Measurements from ENCODE around the gene AP3B2.
A peak's percentile ranks its signal among the peaks of the same experiment; 100 is the strongest.

Gene AP3B2, protein sequence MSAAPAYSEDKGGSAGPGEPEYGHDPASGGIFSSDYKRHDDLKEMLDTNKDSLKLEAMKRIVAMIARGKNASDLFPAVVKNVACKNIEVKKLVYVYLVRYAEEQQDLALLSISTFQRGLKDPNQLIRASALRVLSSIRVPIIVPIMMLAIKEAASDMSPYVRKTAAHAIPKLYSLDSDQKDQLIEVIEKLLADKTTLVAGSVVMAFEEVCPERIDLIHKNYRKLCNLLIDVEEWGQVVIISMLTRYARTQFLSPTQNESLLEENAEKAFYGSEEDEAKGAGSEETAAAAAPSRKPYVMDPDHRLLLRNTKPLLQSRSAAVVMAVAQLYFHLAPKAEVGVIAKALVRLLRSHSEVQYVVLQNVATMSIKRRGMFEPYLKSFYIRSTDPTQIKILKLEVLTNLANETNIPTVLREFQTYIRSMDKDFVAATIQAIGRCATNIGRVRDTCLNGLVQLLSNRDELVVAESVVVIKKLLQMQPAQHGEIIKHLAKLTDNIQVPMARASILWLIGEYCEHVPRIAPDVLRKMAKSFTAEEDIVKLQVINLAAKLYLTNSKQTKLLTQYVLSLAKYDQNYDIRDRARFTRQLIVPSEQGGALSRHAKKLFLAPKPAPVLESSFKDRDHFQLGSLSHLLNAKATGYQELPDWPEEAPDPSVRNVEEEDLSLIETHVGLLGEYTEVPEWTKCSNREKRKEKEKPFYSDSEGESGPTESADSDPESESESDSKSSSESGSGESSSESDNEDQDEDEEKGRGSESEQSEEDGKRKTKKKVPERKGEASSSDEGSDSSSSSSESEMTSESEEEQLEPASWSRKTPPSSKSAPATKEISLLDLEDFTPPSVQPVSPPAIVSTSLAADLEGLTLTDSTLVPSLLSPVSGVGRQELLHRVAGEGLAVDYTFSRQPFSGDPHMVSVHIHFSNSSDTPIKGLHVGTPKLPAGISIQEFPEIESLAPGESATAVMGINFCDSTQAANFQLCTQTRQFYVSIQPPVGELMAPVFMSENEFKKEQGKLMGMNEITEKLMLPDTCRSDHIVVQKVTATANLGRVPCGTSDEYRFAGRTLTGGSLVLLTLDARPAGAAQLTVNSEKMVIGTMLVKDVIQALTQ

DNA sequence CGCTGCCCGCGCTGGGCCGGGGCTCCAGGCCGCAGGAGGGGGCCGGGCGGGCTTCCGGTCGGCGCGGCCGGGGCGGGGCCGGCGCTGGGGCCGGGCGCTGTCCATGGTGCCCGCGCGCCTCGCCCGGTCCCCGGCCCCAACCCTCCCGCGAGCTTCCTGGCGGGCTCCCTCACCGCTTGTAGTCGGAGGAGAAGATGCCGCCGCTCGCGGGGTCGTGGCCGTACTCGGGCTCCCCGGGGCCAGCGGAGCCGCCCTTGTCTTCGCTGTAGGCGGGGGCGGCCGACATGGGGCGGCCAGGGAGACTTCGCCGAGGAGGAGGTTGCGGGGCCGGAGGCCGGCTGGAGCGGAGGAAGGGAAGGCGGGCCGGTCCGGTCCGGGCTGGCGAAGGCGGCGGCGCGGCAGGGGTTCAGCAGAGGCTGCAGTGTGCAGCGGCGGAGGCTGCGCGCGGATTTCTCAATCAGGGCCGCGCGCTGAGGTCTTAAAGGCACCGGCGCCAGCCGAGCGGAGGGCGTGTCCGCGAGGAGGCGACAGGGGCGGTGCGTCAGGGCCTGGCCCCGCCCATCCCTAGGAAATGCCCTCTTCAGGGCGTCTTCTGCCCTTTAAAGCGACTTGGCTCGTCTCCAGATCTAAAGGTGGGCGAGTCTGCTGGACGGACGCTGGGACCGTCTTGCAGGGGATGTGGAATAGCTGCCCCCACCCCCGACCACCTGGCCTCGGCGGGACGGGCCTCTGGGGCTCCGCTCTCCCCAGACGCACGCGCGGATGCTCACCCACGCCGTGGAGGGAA is at the start of gene AP3B2:
AP3B2 (minus strand) TSS at position 455 of the 787 bp plus-strand sequence; CDS start at position 286, 169 bp downstream.
- peak within 1 kb of the TSS; percentile 76 for H3K27ac ChIP-seq
- TF ChIP-seq, protein P1, sequence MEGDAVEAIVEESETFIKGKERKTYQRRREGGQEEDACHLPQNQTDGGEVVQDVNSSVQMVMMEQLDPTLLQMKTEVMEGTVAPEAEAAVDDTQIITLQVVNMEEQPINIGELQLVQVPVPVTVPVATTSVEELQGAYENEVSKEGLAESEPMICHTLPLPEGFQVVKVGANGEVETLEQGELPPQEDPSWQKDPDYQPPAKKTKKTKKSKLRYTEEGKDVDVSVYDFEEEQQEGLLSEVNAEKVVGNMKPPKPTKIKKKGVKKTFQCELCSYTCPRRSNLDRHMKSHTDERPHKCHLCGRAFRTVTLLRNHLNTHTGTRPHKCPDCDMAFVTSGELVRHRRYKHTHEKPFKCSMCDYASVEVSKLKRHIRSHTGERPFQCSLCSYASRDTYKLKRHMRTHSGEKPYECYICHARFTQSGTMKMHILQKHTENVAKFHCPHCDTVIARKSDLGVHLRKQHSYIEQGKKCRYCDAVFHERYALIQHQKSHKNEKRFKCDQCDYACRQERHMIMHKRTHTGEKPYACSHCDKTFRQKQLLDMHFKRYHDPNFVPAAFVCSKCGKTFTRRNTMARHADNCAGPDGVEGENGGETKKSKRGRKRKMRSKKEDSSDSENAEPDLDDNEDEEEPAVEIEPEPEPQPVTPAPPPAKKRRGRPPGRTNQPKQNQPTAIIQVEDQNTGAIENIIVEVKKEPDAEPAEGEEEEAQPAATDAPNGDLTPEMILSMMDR (IDR thresholded peaks at IDR 0.05), result no peak
- no peak for TF ChIP-seq ZFX (IDR thresholded peaks at IDR 0.05; ENCODE audit: borderline replicate concordance)

DNA sequence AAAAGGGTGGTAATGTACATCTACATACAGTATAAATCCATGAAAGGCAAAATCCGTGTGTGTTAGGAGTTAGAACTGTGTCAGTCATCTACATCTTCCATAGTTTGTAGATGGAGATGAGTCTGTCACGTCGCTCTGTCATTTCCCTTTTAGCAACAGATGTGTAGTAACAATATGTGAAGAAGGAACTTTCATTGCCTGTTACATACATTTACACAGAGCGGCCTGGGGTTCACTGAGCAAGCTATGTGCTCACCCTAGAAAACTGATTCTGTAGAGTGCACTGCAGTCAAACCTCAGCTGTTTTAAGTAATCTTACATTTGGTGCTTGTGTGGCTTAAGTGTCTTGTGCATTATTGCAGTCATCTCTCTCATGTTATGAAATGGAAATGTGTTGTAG is 41.6 kb upstream of the AP3B2 start:
- peak overlapping the region; percentile 96 for H3K27ac ChIP-seq
- no peak for TF ChIP-seq ZFX (IDR thresholded peaks at IDR 0.05; ENCODE audit: borderline replicate concordance)
- TF ChIP-seq, protein P1 (IDR thresholded peaks at IDR 0.05), result no peak

DNA sequence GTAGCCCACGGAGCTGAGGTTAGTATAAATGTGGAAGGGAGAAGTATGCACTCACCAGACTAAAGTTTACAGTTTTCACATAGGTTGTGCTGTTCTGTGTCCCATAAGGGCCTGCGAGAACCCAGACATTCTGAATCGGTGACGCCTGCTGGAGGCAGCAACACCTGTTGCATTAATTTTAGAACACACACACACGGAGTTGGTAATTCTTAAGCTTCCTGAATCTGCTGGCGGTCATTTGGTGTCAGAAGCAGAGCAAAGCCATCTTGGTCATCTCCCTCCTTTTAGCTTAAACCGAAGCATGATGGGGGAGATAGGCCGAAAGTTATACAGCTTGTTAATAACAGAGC is 41.1 kb upstream of the AP3B2 start:
- TF ChIP-seq ZFX (IDR thresholded peaks at IDR 0.05; ENCODE audit: borderline replicate concordance), result no peak
- TF ChIP-seq, protein P1 (IDR thresholded peaks at IDR 0.05), result no peak

DNA sequence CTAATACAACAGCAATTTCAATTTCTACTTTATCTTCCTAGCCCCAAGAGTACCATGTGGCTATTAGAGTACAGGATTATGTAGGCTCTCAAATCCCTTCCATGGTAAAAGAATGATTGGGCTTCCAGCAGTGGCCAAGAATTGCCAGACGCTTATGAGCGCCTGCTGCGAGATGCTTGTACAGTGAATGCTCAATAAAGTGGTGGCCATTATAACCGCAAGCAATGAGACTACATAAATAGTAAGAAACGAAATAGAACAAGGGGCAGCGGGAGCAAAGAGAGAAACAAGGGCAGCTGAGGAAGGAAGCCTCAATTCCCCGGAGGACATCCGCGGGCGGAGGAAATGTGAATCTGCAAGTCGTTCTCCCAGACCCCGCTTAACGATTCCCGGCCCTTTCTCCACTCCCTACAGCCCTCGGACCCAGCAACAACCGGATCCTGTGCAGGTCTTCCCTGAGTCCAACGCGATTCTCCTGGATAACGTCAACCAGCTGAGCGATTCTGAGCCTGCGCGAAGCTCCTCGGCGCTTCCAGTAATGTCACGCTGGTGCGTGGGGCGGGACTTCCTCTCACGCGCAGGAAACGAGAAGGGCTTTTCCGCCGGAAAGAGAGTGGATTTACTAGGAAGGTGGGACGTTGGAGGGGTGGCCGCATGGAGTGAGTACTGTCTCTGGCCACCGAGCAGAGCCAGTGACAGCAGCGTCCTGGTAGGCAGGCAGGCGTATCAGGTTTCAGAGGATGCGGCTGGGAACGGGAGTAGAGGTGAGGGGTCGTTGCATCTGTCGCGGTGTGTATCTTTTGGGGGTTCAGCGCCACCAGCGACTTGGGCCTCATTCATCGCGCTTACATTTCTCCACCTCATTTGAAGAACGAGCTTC is 40.5 kb upstream of the AP3B2 start:
- H3K27ac ChIP-seq, result peak overlapping the region; percentile 96
- TF ChIP-seq, protein P1 (IDR thresholded peaks at IDR 0.05), result no peak
- TF ChIP-seq ZFX (IDR thresholded peaks at IDR 0.05; ENCODE audit: borderline replicate concordance), result no peak

More for the DNA sequence above, 41.1 kb upstream of the AP3B2 start:
- peak overlapping the region; percentile 96 for H3K27ac ChIP-seq

DNA sequence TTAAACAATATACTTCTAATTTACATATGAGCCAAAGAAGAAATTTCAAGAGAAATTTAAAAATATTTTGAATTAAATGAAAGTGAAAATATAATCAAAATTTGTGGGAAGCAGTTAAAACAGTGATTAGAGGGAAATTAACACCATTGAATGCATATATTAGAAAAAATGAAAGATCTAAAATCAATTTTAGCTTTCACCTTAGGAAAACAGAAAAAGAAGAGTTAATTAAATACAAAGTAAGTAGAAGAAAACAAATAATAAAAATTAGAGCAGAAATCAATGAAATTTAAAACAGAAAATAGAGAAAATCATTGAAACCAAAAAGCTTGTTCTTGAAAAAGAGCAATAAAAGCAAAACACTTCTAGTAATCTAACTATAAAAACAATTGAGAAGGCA is 38.6 kb upstream of the AP3B2 start:
- H3K27ac ChIP-seq, result no peak overlapping the region
- no peak for TF ChIP-seq ZFX (IDR thresholded peaks at IDR 0.05; ENCODE audit: borderline replicate concordance)
- TF ChIP-seq, protein P1 (IDR thresholded peaks at IDR 0.05), result no peak

DNA sequence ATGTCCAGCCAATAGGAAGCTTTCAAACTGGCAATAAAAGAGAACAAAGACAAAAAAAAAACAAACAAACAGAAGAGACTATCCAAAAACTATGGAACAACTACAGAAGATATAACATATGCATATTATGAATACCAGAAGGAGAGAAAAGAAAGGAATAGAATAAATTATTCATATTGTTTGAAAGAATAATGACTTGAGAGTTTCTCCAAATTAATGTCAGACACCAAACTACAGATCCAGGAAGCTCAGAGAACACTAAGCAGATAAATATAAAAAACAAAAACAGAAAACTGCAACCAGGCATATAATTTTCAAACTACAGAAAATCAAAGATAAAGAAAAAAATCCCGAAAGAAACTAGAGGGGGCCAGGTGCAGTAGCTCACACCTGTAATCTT is 34.1 kb upstream of the AP3B2 start:
- TF ChIP-seq ZFX (IDR thresholded peaks at IDR 0.05; ENCODE audit: borderline replicate concordance), result no peak
- TF ChIP-seq, protein P1 (IDR thresholded peaks at IDR 0.05), result no peak

More for the DNA sequence above, 34.1 kb upstream of the AP3B2 start:
- no peak overlapping the region for H3K27ac ChIP-seq

All from 22Rv1 (cell line).